GM19467 (cell line): ENCODE data around the gene LYRM4.

ENCODE experiments used
- ATAC-seq: cut with Tn5 transposase; IDR thresholded peaks from one replicate; pipeline ENCODE4 v1.9.1; 2021; ENCODE audit warnings: mild to moderate bottlenecking, moderate library complexity; ENCODE audit not compliant: unreplicated experiment

Gene LYRM4

GRCh38 chr6:5282191-5282623 lies 21.5 kb upstream of the LYRM4 start:
- ATAC-seq: no peak

- no peak for ATAC-seq
These were observed 20.2 kb upstream of the LYRM4 start for GRCh38 chr6:5280920-5281319.

DNA sequence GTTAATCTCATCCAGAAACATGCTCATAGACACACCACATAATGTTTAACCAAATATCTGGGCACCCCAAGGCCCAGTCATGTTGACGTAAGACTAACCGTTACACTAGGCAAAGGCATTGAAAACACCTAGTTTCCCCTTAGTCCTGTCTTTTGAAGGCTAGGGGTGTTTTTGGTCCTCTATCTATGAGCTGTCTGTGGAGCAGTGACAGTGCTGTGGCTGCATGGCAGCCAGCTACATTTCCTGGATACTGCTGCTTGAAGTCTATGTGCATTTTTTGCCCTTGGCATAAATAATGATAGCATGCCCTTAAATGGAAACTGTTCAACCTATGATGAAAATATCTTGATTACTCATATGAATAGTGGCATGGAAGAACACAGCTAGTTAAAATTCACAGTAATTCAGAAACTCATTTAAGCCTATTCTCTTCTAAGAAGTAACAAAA lies 19.2 kb upstream of the LYRM4 start:
- ATAC-seq: no peak

GRCh38 chr6:5278565-5279120 lies 17.9 kb upstream of the LYRM4 start:
- ATAC-seq: no peak

DNA sequence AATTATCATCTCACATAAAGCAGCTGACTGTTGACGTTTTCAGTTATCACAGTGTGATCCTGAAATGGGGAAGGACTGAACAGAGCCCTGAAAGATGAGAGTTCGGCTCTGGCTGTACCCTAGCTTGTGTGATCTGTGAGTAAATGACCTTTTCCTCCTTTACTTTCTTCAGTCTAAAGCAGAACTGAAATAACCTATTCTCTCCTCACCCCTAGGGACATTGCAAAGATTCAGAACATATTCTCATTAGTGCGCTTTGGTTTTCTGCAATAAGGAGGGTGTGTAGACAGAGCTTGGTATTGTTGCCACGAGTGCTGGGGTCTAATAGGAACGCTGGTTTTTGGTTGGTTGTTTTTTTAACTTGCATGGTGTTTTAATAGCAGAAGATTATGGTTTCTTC lies 17.3 kb upstream of the LYRM4 start:
- ATAC-seq: peak; percentile 73

DNA sequence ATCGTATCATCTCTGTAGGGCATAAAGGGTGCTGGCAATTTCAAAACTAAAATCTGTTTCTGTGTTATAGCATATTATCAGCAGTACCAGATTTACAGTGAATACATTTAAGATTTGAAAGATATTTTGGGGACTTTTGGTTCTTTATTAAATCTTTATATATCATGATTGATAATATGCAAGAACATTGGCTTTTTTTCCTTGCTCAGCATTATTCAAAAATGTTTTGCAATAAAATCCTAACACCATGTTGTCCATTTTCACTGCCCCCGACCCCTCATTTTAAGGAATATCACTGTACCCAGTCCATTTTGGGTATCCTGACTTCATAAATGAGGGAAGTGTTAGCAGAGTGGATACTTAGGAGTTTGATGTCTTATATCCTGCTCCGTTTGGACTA lies 16.8 kb upstream of the LYRM4 start:
- no peak for ATAC-seq

- ATAC-seq: no peak
These were observed 15.8 kb upstream of the LYRM4 start for GRCh38 chr6:5276581-5276980.

- ATAC-seq: no peak
These were observed 14.7 kb upstream of the LYRM4 start for GRCh38 chr6:5275497-5275896.

GRCh38 chr6:5274231-5274630 lies 13.5 kb upstream of the LYRM4 start:
- no peak for ATAC-seq

GRCh38 chr6:5271926-5272325 lies 11.2 kb upstream of the LYRM4 start:
- ATAC-seq: no peak

GRCh38 chr6:5270093-5270680 lies 9.4 kb upstream of the LYRM4 start:
- no peak for ATAC-seq

- no peak for ATAC-seq
These were observed 5.7 kb upstream of the LYRM4 start for GRCh38 chr6:5266423-5266822.

DNA sequence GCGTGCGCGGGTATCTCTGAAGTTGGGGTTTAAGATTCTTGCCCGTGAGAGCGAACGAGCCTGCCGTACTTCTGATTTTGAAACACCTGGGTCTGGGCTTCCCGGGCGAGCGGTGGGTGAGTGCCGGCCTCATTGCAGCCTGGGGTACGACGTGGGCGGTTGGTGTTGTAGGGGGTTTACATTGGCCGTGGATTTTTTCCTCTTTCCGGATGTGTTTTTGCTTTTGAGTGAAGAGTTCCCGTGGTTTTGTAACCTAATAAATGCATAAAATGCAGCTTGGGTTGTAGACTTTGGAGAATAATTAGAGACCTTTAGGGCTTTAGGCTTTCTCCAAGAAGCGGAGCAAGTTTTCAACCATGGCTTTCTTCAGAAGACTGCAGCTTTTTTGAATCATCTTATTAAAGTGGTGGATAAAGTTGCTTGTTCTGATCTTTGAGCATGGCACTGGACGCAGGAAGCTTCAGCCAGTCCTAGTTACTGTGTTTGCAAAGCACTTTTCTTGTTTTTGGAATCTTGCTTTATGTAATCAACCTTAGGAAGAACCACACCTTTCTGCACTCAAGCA lies 877 bp upstream of the LYRM4 start:
- no peak for ATAC-seq

DNA sequence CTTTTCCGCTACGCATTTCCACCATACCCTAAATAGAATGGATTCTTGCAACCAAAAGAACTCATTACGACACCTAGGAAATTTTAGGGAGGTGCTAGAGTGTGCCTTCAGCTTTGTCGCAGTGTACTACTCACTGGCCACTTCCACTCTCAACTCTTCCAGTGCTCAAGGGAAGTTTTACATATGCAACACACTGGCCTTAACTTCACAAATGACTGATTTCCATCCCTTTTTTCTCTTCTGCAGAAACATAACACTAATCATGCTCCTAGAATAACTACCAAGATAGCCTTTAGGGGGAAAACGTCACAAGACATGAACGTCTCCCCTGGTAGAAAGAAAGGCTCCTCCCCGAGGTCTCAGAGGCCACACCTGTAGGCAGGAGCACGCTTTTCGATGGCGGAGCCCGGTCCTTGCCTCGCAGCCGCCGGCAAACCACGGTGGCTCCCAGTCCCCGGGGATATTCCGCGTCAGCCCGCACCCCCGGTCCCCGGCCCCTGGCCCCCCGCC lies 584 bp downstream of the LYRM4 start:
- ATAC-seq: peak; percentile 59

- no peak for ATAC-seq
These were observed 1.3 kb downstream of the LYRM4 start for GRCh38 chr6:5259428-5259827.

DNA sequence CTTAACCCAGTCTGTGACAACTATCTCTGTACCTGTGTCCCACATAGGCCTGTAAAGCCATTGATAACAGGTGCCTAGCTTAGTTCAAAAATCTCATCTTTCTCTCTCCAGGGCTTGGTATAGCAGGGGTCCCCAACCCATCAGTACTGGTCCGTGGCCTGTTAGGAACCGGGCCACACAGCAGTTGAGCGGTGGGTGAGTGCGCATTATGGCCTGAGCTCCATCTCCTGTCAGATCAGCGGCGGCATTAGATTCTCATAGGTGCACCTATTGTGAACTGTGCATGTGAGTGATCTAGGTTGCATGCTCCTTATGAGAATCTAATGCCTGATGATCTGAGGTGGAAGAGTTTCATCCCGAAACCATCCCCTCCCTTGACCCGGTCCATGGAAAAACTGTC lies 3.4 kb downstream of the LYRM4 start:
- no peak for ATAC-seq

- no peak for ATAC-seq
These were observed 3.8 kb downstream of the LYRM4 start for GRCh38 chr6:5256952-5257351.

GRCh38 chr6:5250911-5251310 lies 9.8 kb downstream of the LYRM4 start:
- ATAC-seq: no peak

DNA sequence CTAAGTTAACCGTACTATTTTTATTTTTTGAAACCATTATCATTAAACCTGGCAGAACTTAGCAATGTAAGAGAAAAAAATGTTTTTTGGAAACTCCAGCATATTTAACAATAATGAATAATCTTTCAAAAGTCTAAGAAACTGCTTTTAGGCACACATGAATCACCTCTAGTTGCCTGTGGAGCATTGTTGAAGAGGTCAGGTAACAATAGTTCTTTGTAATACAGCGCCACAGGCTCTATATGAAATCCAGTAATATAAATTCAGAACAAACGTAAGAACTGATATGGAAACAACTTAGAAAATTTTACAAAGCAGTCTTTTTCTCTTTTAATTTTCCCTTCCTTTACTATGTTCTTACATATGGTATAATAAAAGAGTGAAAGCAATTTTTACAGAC lies 10.3 kb downstream of the LYRM4 start:
- no peak for ATAC-seq

DNA sequence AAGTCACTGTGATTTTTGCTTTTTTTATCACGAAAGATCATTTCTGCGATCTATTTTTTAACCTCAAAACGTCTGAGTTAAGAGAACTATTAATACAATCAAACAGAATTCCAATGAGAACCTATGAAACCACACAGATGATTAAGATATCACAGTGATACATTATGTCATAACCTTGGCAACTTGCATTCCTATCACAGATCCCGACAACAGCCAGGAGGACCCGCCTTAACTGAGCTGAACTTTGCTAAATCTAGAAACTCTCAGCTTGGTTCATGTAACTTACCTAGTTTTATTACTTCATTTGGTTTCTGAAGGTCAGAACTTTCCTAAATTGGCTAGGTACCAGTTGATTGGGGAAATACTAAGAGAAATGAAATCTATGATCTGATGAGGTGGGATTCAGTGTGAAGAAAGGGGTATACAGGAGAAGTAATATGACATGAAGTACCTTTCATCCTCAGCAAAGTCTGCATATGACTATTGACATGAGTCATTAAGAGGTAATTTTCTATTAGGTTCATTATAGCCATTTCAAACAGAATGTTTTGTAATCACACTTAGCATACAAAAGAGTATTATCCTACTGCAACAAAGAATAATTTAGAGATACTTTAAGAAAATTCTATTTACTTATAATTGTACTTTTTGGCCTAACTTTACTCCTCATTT lies 11.2 kb downstream of the LYRM4 start:
- ATAC-seq: no peak

GRCh38 chr6:5248302-5249098 lies 12.2 kb downstream of the LYRM4 start:
- ATAC-seq: no peak
